ENCODE measurements around the gene SLC25A24.

SLC25A24 gene

DNA sequence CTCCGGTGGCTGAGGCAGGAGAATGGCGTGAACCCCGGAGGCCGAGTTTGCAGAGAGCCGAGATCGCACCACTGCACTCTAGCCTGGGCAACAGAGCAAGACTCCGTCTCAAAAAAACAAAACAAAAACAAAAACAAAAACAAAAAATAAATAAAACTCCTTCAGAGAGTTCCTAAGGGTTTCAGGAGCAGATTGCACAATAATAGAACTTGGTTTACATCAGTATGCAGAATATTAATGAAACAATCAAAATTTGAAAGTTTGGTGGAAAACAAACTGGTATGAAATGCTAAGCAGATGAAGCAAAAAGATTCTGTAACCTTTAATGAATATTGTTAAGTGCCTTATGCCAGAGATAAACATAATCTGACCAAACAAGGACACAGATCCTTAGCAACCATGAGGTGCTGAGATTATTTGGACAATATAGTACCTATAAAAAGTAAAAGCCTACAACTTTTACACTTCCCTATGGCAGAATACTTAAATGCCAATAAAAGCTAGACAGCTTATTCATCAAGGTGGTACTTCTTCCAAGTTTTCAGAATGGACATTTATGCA, 41.2 kb downstream of the SLC25A24 start:
- Histone ChIP-seq H3K4me2 (ENCODE audit: low read depth, low read length, poor library complexity, severe bottlenecking) (no peak overlapping the region), H3K9ac (ENCODE audit: low read depth, low read length, poor library complexity, severe bottlenecking) (no peak overlapping the region), H3K79me2 (ENCODE audit: insufficient read depth, low read length) (no peaks in the 10 kb centered on the region), H4K20me1 (ENCODE audit: insufficient read depth, low read length, poor library complexity, severe bottlenecking) (no peaks in the 10 kb centered on the region), H3K4me3 (ENCODE audit: low read length, poor library complexity, severe bottlenecking) (no peak overlapping the region), H2AFZ (ENCODE audit: low read length) (no peak overlapping the region), H3K9me2 (replicated peaks; ENCODE audit: low read depth, low read length) (no peaks in the 10 kb centered on the region), H3K36me3 (ENCODE audit: insufficient read depth, low read length) (peaks cover 10% of the 10 kb centered on the region; the same call in 1 of the 2 replicates), H3F3A (ENCODE audit: low read depth) (no peaks in the 10 kb centered on the region), H3K4me1 (ENCODE audit: insufficient read depth, low read length, poor library complexity, severe bottlenecking) (no peaks in the 10 kb centered on the region), H3K27me3 (ENCODE audit: insufficient read depth, low read length, poor library complexity, severe bottlenecking) (no peaks in the 10 kb centered on the region), H3K9me3 (ENCODE audit: insufficient read depth, low read depth, low read length) (no peaks in the 10 kb centered on the region)
- TF ChIP-seq, protein P1, sequence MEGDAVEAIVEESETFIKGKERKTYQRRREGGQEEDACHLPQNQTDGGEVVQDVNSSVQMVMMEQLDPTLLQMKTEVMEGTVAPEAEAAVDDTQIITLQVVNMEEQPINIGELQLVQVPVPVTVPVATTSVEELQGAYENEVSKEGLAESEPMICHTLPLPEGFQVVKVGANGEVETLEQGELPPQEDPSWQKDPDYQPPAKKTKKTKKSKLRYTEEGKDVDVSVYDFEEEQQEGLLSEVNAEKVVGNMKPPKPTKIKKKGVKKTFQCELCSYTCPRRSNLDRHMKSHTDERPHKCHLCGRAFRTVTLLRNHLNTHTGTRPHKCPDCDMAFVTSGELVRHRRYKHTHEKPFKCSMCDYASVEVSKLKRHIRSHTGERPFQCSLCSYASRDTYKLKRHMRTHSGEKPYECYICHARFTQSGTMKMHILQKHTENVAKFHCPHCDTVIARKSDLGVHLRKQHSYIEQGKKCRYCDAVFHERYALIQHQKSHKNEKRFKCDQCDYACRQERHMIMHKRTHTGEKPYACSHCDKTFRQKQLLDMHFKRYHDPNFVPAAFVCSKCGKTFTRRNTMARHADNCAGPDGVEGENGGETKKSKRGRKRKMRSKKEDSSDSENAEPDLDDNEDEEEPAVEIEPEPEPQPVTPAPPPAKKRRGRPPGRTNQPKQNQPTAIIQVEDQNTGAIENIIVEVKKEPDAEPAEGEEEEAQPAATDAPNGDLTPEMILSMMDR (conservative IDR thresholded peaks at IDR 0.05; ENCODE audit: low read length), result no peak
- TF ChIP-seq EZH2phosphoT487 (IDR thresholded peaks at IDR 0.05; ENCODE audit: borderline replicate concordance), result no peak

DNA sequence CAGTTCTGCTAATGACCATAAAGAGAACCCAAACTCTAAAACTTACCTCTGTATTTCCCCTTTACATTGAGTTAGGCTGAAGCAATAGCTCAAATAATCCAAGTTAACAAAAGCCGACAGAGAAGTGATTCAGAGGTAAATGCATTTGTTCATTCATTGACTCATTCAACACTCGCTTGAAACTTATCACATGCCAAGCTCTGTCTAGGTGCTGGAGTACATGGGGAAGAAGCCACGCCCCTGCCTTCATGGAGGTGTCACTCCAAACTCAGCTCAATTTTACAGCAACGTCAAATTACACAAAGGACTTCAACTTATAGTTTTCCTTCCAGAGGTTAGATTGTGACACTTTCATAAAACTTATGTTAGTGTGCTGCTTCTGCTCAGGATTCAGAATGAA, 45.8 kb downstream of the SLC25A24 start:
- no peak overlapping the region for H3K9ac ChIP-seq (ENCODE audit: low read depth, low read length, poor library complexity, severe bottlenecking)

DNA sequence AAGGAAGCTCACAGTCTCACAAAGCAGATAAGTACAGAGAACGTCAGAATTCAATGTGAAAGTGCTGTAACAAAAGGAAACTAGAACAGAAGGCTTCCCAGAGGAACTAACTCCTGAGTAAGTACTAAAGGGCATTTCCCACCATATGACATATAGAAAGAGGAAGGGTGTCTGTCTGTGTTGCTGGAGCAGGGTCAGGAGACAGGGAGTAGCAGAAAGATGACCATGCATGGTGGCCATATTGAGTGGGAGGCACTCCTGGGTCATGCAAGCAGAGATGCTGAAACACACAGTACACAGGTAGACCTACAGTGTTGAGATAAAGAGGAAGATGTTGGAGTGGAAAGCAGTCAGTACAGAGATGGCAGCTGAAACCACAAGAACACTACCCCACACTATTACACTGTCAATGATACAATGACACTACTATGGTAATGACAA, 47.3 kb downstream of the SLC25A24 start:
- H3K27me3 ChIP-seq (ENCODE audit: insufficient read depth, low read length, poor library complexity, severe bottlenecking), result no peaks in the 10 kb centered on the region
- no peak overlapping the region for H3K4me2 ChIP-seq (ENCODE audit: low read depth, low read length, poor library complexity, severe bottlenecking)
- no peaks in the 10 kb centered on the region for H3K9me2 ChIP-seq (replicated peaks; ENCODE audit: low read depth, low read length)
- H3K79me2 ChIP-seq (ENCODE audit: insufficient read depth, low read length), result no peaks in the 10 kb centered on the region
- no peak overlapping the region for H3K9ac ChIP-seq (ENCODE audit: low read depth, low read length, poor library complexity, severe bottlenecking)
- H3K4me3 ChIP-seq (ENCODE audit: low read length, poor library complexity, severe bottlenecking), result no peak overlapping the region
- H3F3A ChIP-seq (ENCODE audit: low read depth), result no peaks in the 10 kb centered on the region
- peaks cover 31% of the 10 kb centered on the region; the same call in 1 of the 2 replicates for H3K36me3 ChIP-seq (ENCODE audit: insufficient read depth, low read length)
- TF ChIP-seq, protein P1 (conservative IDR thresholded peaks at IDR 0.05; ENCODE audit: low read length), result no peak
- TF ChIP-seq EZH2phosphoT487 (IDR thresholded peaks at IDR 0.05; ENCODE audit: borderline replicate concordance), result no peak
- H4K20me1 ChIP-seq (ENCODE audit: insufficient read depth, low read length, poor library complexity, severe bottlenecking), result no peaks in the 10 kb centered on the region
- no peak overlapping the region for H2AFZ ChIP-seq (ENCODE audit: low read length)
- H3K9me3 ChIP-seq (ENCODE audit: insufficient read depth, low read depth, low read length), result no peaks in the 10 kb centered on the region
- H3K4me1 ChIP-seq (ENCODE audit: insufficient read depth, low read length, poor library complexity, severe bottlenecking), result no peaks in the 10 kb centered on the region

More for the DNA sequence above, 45.8 kb downstream of the SLC25A24 start:
- Histone ChIP-seq H3K9me2 (replicated peaks; ENCODE audit: low read depth, low read length) (no peaks in the 10 kb centered on the region), H3K4me3 (ENCODE audit: low read length, poor library complexity, severe bottlenecking) (no peak overlapping the region), H4K20me1 (ENCODE audit: insufficient read depth, low read length, poor library complexity, severe bottlenecking) (no peaks in the 10 kb centered on the region), H3K27me3 (ENCODE audit: insufficient read depth, low read length, poor library complexity, severe bottlenecking) (no peaks in the 10 kb centered on the region), H3K4me2 (ENCODE audit: low read depth, low read length, poor library complexity, severe bottlenecking) (no peak overlapping the region), H3K36me3 (ENCODE audit: insufficient read depth, low read length) (peaks cover 25% of the 10 kb centered on the region; the same call in 1 of the 2 replicates), H3K9me3 (ENCODE audit: insufficient read depth, low read depth, low read length) (no peaks in the 10 kb centered on the region), H3F3A (ENCODE audit: low read depth) (no peaks in the 10 kb centered on the region), H2AFZ (ENCODE audit: low read length) (no peak overlapping the region), H3K79me2 (ENCODE audit: insufficient read depth, low read length) (no peaks in the 10 kb centered on the region), H3K4me1 (ENCODE audit: insufficient read depth, low read length, poor library complexity, severe bottlenecking) (no peaks in the 10 kb centered on the region)
- TF ChIP-seq, protein P1 (conservative IDR thresholded peaks at IDR 0.05; ENCODE audit: low read length), result no peak
- no peak for TF ChIP-seq EZH2phosphoT487 (IDR thresholded peaks at IDR 0.05; ENCODE audit: borderline replicate concordance)
